Mucosa of rectum (tissue), 2 donors: ENCODE measurements around the gene FBXL15.

Experiments
- H3K27ac ChIP-seq, 2 donors: one replicate each; pipeline ENCODE4 v1.7.0; 2013; ENCODE audit warnings: inconsistent platforms in 2 of 2, low read depth in 2 of 2, low read length in 2 of 2
- H3K27me3 ChIP-seq, 2 donors: one replicate each; pipeline ENCODE4 v1.7.0; 2013; ENCODE audit warnings: low read length in 2 of 2; ENCODE audit not compliant: control insufficient read depth in 2 of 2, insufficient read depth in 2 of 2
- H3K36me3 ChIP-seq, 2 donors: one replicate each; pipeline ENCODE4 v1.7.0; 2013; ENCODE audit warnings: low read length in 2 of 2; ENCODE audit not compliant: control insufficient read depth in 2 of 2, insufficient read depth in 2 of 2
- H3K4me1 ChIP-seq, 2 donors: one replicate each; pipeline ENCODE4 v1.7.0; 2013; ENCODE audit warnings: low read length in 2 of 2, mild to moderate bottlenecking in 1 of 2; ENCODE audit not compliant: control insufficient read depth in 2 of 2, insufficient read depth in 2 of 2
- H3K4me3 ChIP-seq, 2 donors: one replicate each; pipeline ENCODE4 v1.7.0; 2013; ENCODE audit warnings: low read length in 2 of 2
- H3K9ac ChIP-seq, 2 donors: one replicate each; pipeline ENCODE4 v1.7.0; 2013; ENCODE audit warnings: low read length in 2 of 2, low read depth in 1 of 2, mild to moderate bottlenecking in 1 of 2
- H3K9me3 ChIP-seq, 2 donors: one replicate each; pipeline ENCODE4 v1.7.0; 2013; ENCODE audit warnings: low read length in 2 of 2; ENCODE audit not compliant: control insufficient read depth in 2 of 2
- donor health status: healthy.
- donor health status: Normal muscosa, but diverticular disease.

FBXL15 gene

DNA sequence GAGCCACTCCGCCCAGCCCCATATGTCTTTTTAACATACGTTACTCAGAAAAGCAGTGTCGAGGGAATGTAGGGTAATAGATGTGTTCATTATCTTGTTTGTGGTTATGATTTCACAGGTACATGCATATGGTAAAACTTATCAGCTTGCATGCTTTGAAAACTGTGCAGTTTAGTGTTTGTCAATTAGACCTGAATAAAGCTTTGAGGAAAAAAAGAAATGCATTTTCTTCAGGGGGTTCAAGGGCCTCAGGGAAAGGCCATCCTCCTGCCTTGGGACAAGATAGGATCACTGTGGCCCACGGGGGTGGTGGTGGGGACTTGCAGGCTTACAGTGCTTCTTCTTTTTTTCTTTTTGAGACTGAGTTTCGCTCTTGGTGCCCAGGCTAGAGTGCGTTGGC is 46.7 kb downstream of the FBXL15 start:
- no peak overlapping the region for H3K9ac ChIP-seq

DNA sequence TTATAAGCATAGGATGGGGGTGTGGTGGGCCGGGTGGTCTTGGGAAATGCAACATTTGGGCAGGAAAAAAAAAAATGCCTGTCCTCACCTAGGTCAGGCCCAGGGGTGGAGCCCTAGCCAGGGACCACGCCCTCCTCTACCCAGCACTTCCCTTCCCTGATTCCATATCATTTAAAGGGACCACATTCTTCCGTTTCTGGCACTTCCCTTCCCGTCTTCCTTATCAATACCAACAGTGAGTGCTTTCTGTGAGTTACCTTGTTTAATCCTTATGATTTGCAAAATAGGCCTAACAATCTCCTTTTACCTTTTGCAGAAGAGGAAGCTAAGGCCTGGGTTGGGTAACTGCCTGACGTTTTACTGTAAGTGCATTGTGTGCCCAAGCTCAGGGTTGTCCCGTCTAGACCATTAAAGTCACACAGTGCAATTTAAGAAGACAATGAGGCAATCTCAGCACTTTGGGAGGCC is 47.4 kb downstream of the FBXL15 start:
- no peaks in the 10 kb centered on the region for H3K27me3 ChIP-seq
- peaks cover 0 to 8% of the 10 kb centered on the region in 2 donors for H3K4me1 ChIP-seq
- H3K36me3 ChIP-seq = peaks cover 0 to 2% of the 10 kb centered on the region in 2 donors
- peak overlapping the region; percentile 25 to 60 for H3K27ac ChIP-seq
- no peaks in the 10 kb centered on the region for H3K9me3 ChIP-seq
- peak overlapping the region in 1 of 2 donors; percentile 9 for H3K9ac ChIP-seq
- H3K4me3 ChIP-seq = peak overlapping the region; percentile 57 to 71

More for the DNA sequence above, 46.7 kb downstream of the FBXL15 start:
- H3K27ac ChIP-seq = peak overlapping the region in 1 of 2 donors; percentile 25
- H3K27me3 ChIP-seq = no peaks in the 10 kb centered on the region
- H3K4me3 ChIP-seq = no peak overlapping the region
- H3K4me1 ChIP-seq = peaks cover 6 to 15% of the 10 kb centered on the region in 2 donors
- no peaks in the 10 kb centered on the region for H3K9me3 ChIP-seq
- H3K36me3 ChIP-seq = peaks cover 0 to 2% of the 10 kb centered on the region in 2 donors

DNA sequence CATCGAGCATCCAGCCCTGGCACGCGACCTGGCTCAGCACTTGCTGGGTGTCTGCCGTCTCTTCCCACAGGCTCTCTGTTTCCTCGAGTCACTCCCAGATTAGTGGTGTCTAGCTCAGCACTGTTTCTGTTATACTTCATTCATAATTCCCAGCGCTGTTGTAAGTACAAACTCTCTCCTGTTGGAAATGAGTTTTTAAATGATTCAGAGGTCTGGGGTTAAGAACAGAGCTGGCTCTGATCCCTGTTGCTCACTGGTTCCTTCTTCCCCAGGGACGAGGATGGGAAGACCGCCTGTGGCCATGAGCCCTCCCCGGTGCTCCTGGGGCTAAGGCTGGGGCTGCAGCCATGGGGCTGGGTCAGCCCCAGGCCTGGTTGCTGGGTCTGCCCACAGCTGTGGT is 48.0 kb downstream of the FBXL15 start:
- H3K36me3 ChIP-seq = peaks cover 0 to 2% of the 10 kb centered on the region in 2 donors
- H3K9ac ChIP-seq = no peak overlapping the region
- H3K27ac ChIP-seq = no peak overlapping the region
- no peaks in the 10 kb centered on the region for H3K27me3 ChIP-seq
- H3K4me1 ChIP-seq = peaks cover 0 to 4% of the 10 kb centered on the region in 2 donors
- H3K9me3 ChIP-seq = no peaks in the 10 kb centered on the region
- H3K4me3 ChIP-seq = no peak overlapping the region

DNA sequence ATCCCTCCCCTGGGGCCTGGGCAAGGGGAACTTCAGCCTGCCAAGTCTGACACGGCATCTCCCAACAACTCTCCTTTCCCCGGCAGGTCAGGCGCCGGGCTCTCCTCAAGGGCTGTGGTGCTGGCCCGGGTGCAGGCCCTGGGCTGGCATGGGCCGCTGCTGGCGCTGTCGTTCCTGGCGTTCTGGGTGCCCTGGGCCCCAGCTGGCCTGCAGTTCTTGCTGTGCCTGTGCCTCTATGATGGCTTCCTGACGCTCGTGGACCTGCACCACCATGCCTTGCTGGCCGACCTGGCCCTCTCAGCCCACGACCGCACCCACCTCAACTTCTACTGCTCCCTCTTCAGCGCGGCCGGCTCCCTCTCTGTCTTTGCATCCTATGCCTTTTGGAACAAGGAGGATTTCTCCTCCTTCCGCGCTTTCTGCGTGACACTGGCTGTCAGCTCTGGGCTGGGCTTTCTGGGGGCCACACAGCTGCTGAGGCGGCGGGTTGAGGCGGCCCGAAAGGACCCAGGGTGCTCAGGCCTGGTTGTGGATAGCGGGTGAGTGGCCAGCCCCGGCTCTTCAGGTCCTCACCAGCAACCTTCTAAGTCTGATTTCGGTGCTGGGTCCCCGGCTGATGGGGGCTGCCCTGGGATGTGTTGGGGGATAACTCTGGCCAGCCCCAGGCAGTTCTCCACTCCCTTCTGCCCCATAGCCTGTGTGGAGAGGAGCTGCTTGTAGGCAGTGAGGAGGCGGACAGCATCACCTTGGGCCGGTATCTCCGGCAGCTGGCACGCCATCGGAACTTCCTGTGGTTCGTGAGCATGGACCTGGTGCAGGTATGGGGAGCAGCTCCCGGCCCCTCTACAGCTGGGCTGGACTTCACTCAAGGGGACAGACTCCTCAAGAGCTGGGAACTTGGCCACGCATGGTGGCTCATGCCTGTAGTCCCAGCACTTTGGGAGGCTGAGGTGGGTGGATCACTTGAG is 50.2 kb downstream of the FBXL15 start:
- H3K27ac ChIP-seq = no peak overlapping the region
- H3K36me3 ChIP-seq = peaks cover 0 to 2% of the 10 kb centered on the region in 2 donors

More for the DNA sequence above, 50.2 kb downstream of the FBXL15 start:
- H3K9me3 ChIP-seq = no peaks in the 10 kb centered on the region
- no peaks in the 10 kb centered on the region for H3K27me3 ChIP-seq
- peaks cover 2% of the 10 kb centered on the region in 2 donors for H3K4me1 ChIP-seq
- H3K4me3 ChIP-seq = no peak overlapping the region
- H3K9ac ChIP-seq = no peak overlapping the region
